Uterus (tissue), 4 donors: ENCODE results near the gene BMAL2. TPM values are rescaled to one million over a fixed set of nuclear protein-coding genes. Genes with fewer than 3 reads are reported as not detected.

Experiments used
- DNase-seq, 2 donors: peaks; one replicate each; pipeline ENCODE4 v3.0.0-alpha.2; 2019 to 2020
- H3K27ac ChIP-seq, 2 donors: fragments of 200-600 bp; sonication (generic); 1 replicate in 1 of 2; 2 replicates in 1 of 2; pipeline ENCODE4 v1.5.1; 2016 to 2018
- H3K27me3 ChIP-seq, 2 donors: fragments of 200-600 bp; sonication (generic); one replicate each; pipeline ENCODE4 v1.5.1; 2018 to 2019; ENCODE audit warnings: control low read depth in 1 of 2
- H3K36me3 ChIP-seq, 2 donors: fragments of 200-600 bp; sonication (generic); one replicate each; pipeline ENCODE4 v1.5.1; 2019; ENCODE audit warnings: control low read depth in 1 of 2
- H3K4me1 ChIP-seq, 2 donors: fragments of 200-600 bp; sonication (generic); one replicate each; pipeline ENCODE4 v1.5.1; 2018 to 2019; ENCODE audit warnings: control low read depth in 1 of 2
- H3K4me3 ChIP-seq, 2 donors: fragments of 200-600 bp; sonication (generic); 1 replicate in 1 of 2; 2 replicates in 1 of 2; pipeline ENCODE4 v1.5.1; 2018 to 2019; ENCODE audit warnings: mild to moderate bottlenecking in 1 of 2
- H3K9me3 ChIP-seq, 2 donors: fragments of 200-600 bp; sonication (generic); one replicate each; pipeline ENCODE4 v1.5.1; 2019; ENCODE audit warnings: control low read depth in 1 of 2
- POLR2A ChIP-seq, 2 donors: fragments of 450-650 bp; IDR thresholded peaks; one replicate each; pipeline ENCODE4 v1.6.1; 2016; ENCODE audit warnings: antibody characterized with exemption in 2 of 2, mild to moderate bottlenecking in 1 of 2, moderate library complexity in 1 of 2
- intact Hi-C: fragments of 100-400 bp; cut with DNase I; formaldehyde crosslinking; loops from one replicate; pipeline ENCODE4 v1.15.1; 2023; ENCODE audit warnings: low total_unique reads
- total RNA-seq, 4 donors: library from RNA; depleted of rRNA in 3 of 4; stranded (reverse); fragments of >200 nt in 3 of 4; gene quantifications; one replicate each; pipeline versions ENCODE4 v1.1.0 to v1.2.4, GENCODE V29; 2014 to 2023
- TF ChIP-seq, protein P1 (sequence below), 4 experiments: fragments of 200-600 bp in 2 of 4; fragments of 450-650 bp in 2 of 4; sonication (generic) in 2 of 4; IDR thresholded peaks; one replicate each; pipeline ENCODE4 v1.5.1; 2016 to 2019; ENCODE audit warnings: antibody characterized with exemption in 4 of 4, mild to moderate bottlenecking in 2 of 4, moderate library complexity in 1 of 4
- donor health status: DM: yes; HTN: yes; CAD: no.

Gene BMAL2
- total RNA-seq, 4 donors from 2014 or later: under 0.01 to 6.3 (median 1.5) TPM

GRCh38 chr12:27361372-27361771 lies 28.7 kb downstream of the BMAL2 start:
- intact Hi-C loops: no loop called here
- no peaks in the 10 kb centered on the region for H3K4me1 ChIP-seq
- H3K9me3 ChIP-seq: no peaks in the 10 kb centered on the region
- no peak for TF ChIP-seq POLR2A (IDR thresholded peaks at IDR 0.05)
- TF ChIP-seq, protein P1, sequence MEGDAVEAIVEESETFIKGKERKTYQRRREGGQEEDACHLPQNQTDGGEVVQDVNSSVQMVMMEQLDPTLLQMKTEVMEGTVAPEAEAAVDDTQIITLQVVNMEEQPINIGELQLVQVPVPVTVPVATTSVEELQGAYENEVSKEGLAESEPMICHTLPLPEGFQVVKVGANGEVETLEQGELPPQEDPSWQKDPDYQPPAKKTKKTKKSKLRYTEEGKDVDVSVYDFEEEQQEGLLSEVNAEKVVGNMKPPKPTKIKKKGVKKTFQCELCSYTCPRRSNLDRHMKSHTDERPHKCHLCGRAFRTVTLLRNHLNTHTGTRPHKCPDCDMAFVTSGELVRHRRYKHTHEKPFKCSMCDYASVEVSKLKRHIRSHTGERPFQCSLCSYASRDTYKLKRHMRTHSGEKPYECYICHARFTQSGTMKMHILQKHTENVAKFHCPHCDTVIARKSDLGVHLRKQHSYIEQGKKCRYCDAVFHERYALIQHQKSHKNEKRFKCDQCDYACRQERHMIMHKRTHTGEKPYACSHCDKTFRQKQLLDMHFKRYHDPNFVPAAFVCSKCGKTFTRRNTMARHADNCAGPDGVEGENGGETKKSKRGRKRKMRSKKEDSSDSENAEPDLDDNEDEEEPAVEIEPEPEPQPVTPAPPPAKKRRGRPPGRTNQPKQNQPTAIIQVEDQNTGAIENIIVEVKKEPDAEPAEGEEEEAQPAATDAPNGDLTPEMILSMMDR (IDR thresholded peaks at IDR 0.05): no peak
- no peak for DNase-seq
- no peaks in the 10 kb centered on the region for H3K36me3 ChIP-seq
- H3K27me3 ChIP-seq: no peaks in the 10 kb centered on the region
- no peak overlapping the region for H3K4me3 ChIP-seq
- H3K27ac ChIP-seq: no peak overlapping the region

DNA sequence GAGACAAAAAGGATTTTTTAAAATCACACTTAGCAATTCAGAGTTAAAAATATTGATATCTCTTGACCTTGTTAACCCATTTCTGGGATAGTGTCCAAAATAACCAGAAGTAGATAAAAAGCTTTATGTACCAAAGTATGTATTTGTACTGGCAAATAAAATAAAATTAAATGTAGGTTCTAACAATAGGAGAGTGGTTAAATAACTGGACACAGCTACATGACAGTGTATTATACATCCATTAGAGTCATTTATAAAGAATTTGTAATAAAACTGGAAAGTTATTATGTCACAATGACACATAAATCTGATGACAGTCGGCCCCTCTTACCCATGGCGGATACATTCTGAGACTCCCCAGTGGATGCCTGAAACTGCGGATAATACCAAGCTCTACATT lies 34.0 kb downstream of the BMAL2 start:
- Histone ChIP-seq H3K9me3 (no peaks in the 10 kb centered on the region), H3K27me3 (no peaks in the 10 kb centered on the region), H3K4me3 (no peak overlapping the region), H3K4me1 (no peaks in the 10 kb centered on the region), H3K27ac (no peak overlapping the region), H3K36me3 (no peaks in the 10 kb centered on the region)
- intact Hi-C loops: no loop called here
- TF ChIP-seq, protein P1 (IDR thresholded peaks at IDR 0.05): no peak
- DNase-seq: no peak

- Histone ChIP-seq H3K9me3 (no peaks in the 10 kb centered on the region), H3K4me3 (no peak overlapping the region), H3K27me3 (no peaks in the 10 kb centered on the region), H3K36me3 (no peaks in the 10 kb centered on the region), H3K4me1 (no peaks in the 10 kb centered on the region), H3K27ac (no peak overlapping the region)
- no peak for TF ChIP-seq POLR2A (IDR thresholded peaks at IDR 0.05)
- TF ChIP-seq, protein P1 (IDR thresholded peaks at IDR 0.05): no peak
- no peak for DNase-seq
- intact Hi-C loops: no loop called here
Observed at GRCh38 chr12:27367078-27367477, 34.4 kb downstream of the BMAL2 start.

DNA sequence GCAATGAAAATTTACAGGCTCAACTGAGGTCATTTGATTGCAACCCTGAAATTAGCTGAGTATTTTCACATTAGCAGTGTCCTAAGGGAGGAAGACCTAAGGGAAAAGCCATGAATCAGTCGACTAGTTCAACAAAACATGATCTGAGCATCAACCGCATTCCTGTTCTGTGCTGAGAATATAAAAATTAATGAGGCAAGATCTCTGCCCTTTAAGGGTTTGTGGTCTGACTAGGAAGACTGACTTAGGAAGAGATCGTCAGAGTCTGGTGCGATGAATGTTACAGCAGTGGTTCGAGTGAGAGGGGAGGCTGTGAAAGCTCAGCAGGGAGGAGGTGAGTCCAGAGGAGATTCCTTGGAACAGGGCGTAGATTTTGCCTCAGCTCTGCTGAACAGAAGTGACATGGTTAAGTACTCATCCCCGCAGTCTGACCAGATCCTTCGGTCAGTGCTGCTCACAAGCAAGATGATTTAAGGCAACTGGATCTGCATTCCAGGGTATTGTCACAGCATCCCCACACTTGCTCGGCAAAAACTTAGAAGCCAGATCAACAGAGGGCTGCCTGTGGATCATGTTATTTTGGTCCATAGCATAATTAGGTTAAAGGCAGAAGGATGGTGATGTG lies 49.6 kb downstream of the BMAL2 start:
- no peak for DNase-seq
- Histone ChIP-seq H3K27ac (peak overlapping the region; percentile 18 to 42), H3K27me3 (no peaks in the 10 kb centered on the region), H3K9me3 (no peaks in the 10 kb centered on the region), H3K4me1 (no peaks in the 10 kb centered on the region), H3K36me3 (no peaks in the 10 kb centered on the region), H3K4me3 (no peak overlapping the region)
- intact Hi-C loops: no loop called here
- no peak for TF ChIP-seq POLR2A (IDR thresholded peaks at IDR 0.05)
- TF ChIP-seq, protein P1 (IDR thresholded peaks at IDR 0.05): no peak

Other genes with a start within 250 kb of the BMAL2 start
- 10 to 100 TPM; 26.9 to 69.3 (median 49.9) TPM for gene STK38L, start 88.5 kb upstream of the BMAL2 start, total RNA-seq
- not detected for gene SMCO2, start 113.9 kb downstream of the BMAL2 start, total RNA-seq
- 100 to 1,000 TPM in 1 of 4 donors, 10 to 100 TPM in 3; 43.8 to 139 (median 82.7) TPM for gene PPFIBP1, start 191.4 kb downstream of the BMAL2 start, total RNA-seq